Left ventricle myocardium inferior (tissue), 1 donor: ENCODE data around the gene PCDHA1. TPM values are rescaled to one million over a fixed set of nuclear protein-coding genes. Genes with fewer than 3 reads are reported as not detected.

Experiments
- DNase-seq: peaks from one replicate; pipeline ENCODE4 v3.0.0-alpha.2; 2020
- H3K27ac ChIP-seq: fragments of 200-600 bp; replicated peaks from 2 replicates; pipeline ENCODE4 v1.8.0; 2021
- H3K27me3 ChIP-seq: fragments of 200-600 bp; 2 replicates; pipeline ENCODE4 v1.8.0; 2021; ENCODE audit warnings: low read depth
- H3K36me3 ChIP-seq: fragments of 200-600 bp; 2 replicates; pipeline ENCODE4 v1.8.0; 2021
- H3K4me1 ChIP-seq: fragments of 200-600 bp; 2 replicates; pipeline ENCODE4 v1.8.0; 2021
- H3K4me3 ChIP-seq: fragments of 200-600 bp; 2 replicates; pipeline ENCODE4 v1.8.0; 2021; ENCODE audit warnings: mild to moderate bottlenecking, moderate library complexity
- H3K9me3 ChIP-seq: fragments of 200-600 bp; replicated peaks from 2 replicates; pipeline ENCODE4 v1.8.0; 2021
- intact Hi-C: fragments of 100-400 bp; cut with micrococcal nuclease; formaldehyde crosslinking; loops from one replicate; pipeline ENCODE4 v1.11.0; 2022
- long read RNA-seq: library from polyadenylated mRNA; unstranded; transcript quantifications from one replicate; pipeline ENCODE4 v2.0.0, GENCODE V29; 2021
- total RNA-seq: library from RNA; stranded (reverse); fragmentation: NEBNext Ultra II Directional; extraction: Animal tissue kit (Norgen Biotek cat#: 25700); gene quantifications from one replicate; pipeline ENCODE4 v1.2.1, GENCODE V29; 2021
- TF ChIP-seq, protein P1 (sequence below): fragments of 200-600 bp; IDR thresholded peaks from 2 replicates; pipeline ENCODE4 v1.8.0; 2021; ENCODE audit warnings: antibody characterized with exemption, mild to moderate bottlenecking, borderline replicate concordance
- donor health status: DM: no; HTN: yes; CAD: no; lungs with severe emphysema.

PCDHA1 gene
- not detected for total RNA-seq
- long read RNA-seq: 0 reads

DNA sequence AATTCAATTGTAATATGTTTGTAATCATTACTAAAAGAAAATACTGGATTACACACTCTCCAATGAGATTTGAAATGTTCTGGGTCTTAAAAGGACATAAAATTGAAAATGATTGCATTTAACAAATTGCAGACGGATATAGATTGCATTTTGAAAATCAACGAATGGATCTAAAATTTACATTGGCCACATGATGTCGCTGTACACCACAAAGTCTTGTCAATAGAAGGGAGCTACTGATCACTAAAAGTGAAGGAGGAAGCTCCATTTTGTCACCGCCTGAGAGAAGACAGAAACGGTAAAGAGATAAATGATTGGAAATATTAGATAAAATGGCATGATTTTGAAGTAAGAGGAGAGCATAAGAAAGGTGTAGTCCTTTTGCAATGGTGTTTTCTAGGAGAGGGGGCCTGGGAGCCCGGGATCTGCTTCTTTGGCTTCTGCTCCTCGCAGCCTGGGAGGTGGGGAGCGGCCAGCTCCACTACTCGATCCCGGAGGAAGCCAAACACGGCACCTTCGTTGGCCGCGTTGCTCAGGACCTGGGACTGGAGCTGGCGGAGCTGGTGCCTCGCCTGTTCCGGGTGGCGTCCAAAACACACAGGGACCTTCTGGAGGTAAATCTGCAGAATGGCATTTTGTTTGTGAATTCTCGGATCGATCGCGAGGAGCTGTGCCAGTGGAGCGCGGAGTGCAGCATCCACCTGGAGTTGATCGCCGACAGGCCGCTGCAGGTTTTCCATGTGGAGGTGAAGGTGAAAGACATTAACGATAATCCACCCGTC, at the start of gene PCDHA1:
PCDHA1 (plus strand) TSS at position 236 of the 782 bp plus-strand sequence.
- Histone ChIP-seq H3K9me3 (peaks cover 100% of the 10 kb centered on the region), H3K36me3 (peaks cover 6% of the 10 kb centered on the region), H3K4me1 (no peaks in the 10 kb centered on the region), H3K27ac (no peak within 1 kb of the TSS), H3K4me3 (no peak within 1 kb of the TSS), H3K27me3 (peaks cover 66% of the 10 kb centered on the region)
- TF ChIP-seq, protein P1, sequence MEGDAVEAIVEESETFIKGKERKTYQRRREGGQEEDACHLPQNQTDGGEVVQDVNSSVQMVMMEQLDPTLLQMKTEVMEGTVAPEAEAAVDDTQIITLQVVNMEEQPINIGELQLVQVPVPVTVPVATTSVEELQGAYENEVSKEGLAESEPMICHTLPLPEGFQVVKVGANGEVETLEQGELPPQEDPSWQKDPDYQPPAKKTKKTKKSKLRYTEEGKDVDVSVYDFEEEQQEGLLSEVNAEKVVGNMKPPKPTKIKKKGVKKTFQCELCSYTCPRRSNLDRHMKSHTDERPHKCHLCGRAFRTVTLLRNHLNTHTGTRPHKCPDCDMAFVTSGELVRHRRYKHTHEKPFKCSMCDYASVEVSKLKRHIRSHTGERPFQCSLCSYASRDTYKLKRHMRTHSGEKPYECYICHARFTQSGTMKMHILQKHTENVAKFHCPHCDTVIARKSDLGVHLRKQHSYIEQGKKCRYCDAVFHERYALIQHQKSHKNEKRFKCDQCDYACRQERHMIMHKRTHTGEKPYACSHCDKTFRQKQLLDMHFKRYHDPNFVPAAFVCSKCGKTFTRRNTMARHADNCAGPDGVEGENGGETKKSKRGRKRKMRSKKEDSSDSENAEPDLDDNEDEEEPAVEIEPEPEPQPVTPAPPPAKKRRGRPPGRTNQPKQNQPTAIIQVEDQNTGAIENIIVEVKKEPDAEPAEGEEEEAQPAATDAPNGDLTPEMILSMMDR: no peak
- no peak for DNase-seq
- intact Hi-C loops: no loop called here

- TF ChIP-seq, protein P1: no peak
- H3K27me3 ChIP-seq: peaks cover 72% of the 10 kb centered on the region
- no peak overlapping the region for H3K4me3 ChIP-seq
- no peak for DNase-seq
- no peaks in the 10 kb centered on the region for H3K36me3 ChIP-seq
- peaks cover 30% of the 10 kb centered on the region for H3K9me3 ChIP-seq
- no peaks in the 10 kb centered on the region for H3K4me1 ChIP-seq
- intact Hi-C loops: no loop called here
- H3K27ac ChIP-seq: no peak overlapping the region
Observed at GRCh38 chr5:140737486-140737885, 48.5 kb upstream of the PCDHA1 start.

DNA sequence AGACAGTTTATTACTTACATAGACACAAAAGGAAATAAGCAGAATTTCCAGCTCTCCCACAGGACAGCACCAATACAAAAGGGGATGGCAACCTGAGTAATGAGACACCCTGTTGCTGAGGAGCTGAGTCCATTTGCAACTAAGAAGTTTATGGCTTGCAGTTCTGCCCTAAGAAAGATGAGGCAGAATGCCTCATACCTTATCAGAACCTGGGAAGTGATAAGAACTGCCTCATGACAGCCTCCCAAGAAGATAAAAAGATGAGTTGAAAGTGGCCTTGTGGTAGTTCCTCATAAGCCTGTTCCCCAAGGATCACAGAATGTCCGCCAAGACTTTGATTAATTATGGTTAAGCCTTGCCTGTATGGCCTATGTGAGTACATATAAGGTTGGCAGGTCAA, 44.0 kb upstream of the PCDHA1 start:
- intact Hi-C loops: no loop called here

GRCh38 chr5:140753561-140753960, 32.4 kb upstream of the PCDHA1 start:
- intact Hi-C loops: no loop called here
- Histone ChIP-seq H3K36me3 (no peaks in the 10 kb centered on the region), H3K27me3 (no peaks in the 10 kb centered on the region), H3K27ac (no peak overlapping the region), H3K4me3 (no peak overlapping the region), H3K9me3 (peaks cover 99% of the 10 kb centered on the region), H3K4me1 (no peaks in the 10 kb centered on the region)
- TF ChIP-seq, protein P1: no peak
- DNase-seq: no peak

More for the DNA sequence above, 44.0 kb upstream of the PCDHA1 start:
- peaks cover 34% of the 10 kb centered on the region for H3K27me3 ChIP-seq
- H3K9me3 ChIP-seq: peaks cover 69% of the 10 kb centered on the region
- no peak overlapping the region for H3K27ac ChIP-seq
- no peak for DNase-seq
- H3K4me1 ChIP-seq: no peaks in the 10 kb centered on the region
- no peaks in the 10 kb centered on the region for H3K36me3 ChIP-seq
- TF ChIP-seq, protein P1: no peak
- no peak overlapping the region for H3K4me3 ChIP-seq

- no peaks in the 10 kb centered on the region for H3K4me1 ChIP-seq
- H3K9me3 ChIP-seq: peaks cover 100% of the 10 kb centered on the region
- peaks cover 3% of the 10 kb centered on the region for H3K36me3 ChIP-seq
- H3K27ac ChIP-seq: no peak overlapping the region
- no peak overlapping the region for H3K4me3 ChIP-seq
- TF ChIP-seq, protein P1: no peak
- intact Hi-C loops: no loop called here
- H3K27me3 ChIP-seq: no peaks in the 10 kb centered on the region
- DNase-seq: no peak
Observed at GRCh38 chr5:140764177-140764973, 21.6 kb upstream of the PCDHA1 start.
